Liver (tissue), 9 donors: Measurements from ENCODE around the gene LENEP. TPM values are rescaled to one million over a fixed set of nuclear protein-coding genes. Genes with fewer than 3 reads are reported as not detected.

Experiments used
- DNase-seq: peaks from one replicate; pipeline ENCODE4 v3.0.0-alpha.2; 2017; ENCODE audit warnings: low spot score
- H3K27ac ChIP-seq, 2 donors: one replicate each; pipeline ENCODE4 v1.7.0; 2013; ENCODE audit warnings: inconsistent platforms in 2 of 2, low read length in 2 of 2, control low read depth in 1 of 2, low read depth in 1 of 2, mild to moderate bottlenecking in 1 of 2
- H3K27me3 ChIP-seq, 4 donors: one replicate each; pipeline versions ENCODE4 v1.6.1 to v1.7.0; 2013; ENCODE audit warnings: low read length in 3 of 4, inconsistent platforms in 1 of 4, mild to moderate bottlenecking in 1 of 4, moderate library complexity in 1 of 4; ENCODE audit not compliant: control insufficient read depth in 4 of 4, insufficient read depth in 4 of 4
- H3K36me3 ChIP-seq, 4 donors: one replicate each; pipeline versions ENCODE4 v1.6.1 to v1.7.0; 2013; ENCODE audit warnings: low read length in 3 of 4, mild to moderate bottlenecking in 3 of 4, low read depth in 1 of 4, moderate library complexity in 1 of 4; ENCODE audit not compliant: control insufficient read depth in 4 of 4, insufficient read depth in 3 of 4
- H3K4me1 ChIP-seq, 4 donors: one replicate each; pipeline versions ENCODE4 v1.6.1 to v1.7.0; 2013; ENCODE audit warnings: low read length in 3 of 4, mild to moderate bottlenecking in 3 of 4, moderate library complexity in 1 of 4; ENCODE audit not compliant: control insufficient read depth in 4 of 4, insufficient read depth in 4 of 4
- H3K4me3 ChIP-seq, 3 donors: one replicate each; pipeline versions ENCODE4 v1.6.1 to v1.7.0; 2013; ENCODE audit warnings: low read length in 3 of 3, control low read depth in 1 of 3, low read depth in 1 of 3, mild to moderate bottlenecking in 1 of 3
- H3K9ac ChIP-seq, 2 donors: one replicate each; pipeline ENCODE4 v1.7.0; 2013; ENCODE audit warnings: low read length in 2 of 2, mild to moderate bottlenecking in 2 of 2, moderate library complexity in 2 of 2, control low read depth in 1 of 2, low read depth in 1 of 2
- H3K9me3 ChIP-seq, 4 donors: one replicate each; pipeline versions ENCODE4 v1.6.1 to v1.7.0; 2013; ENCODE audit warnings: low read length in 3 of 4; ENCODE audit not compliant: control insufficient read depth in 4 of 4
- EGR1 ChIP-seq, 2 donors: IDR thresholded peaks; 2 replicates each; pipeline ENCODE4 v1.6.1; 2016 to 2018; ENCODE audit warnings: antibody characterized with exemption in 2 of 2, low read depth in 2 of 2
- FOXA1 ChIP-seq: IDR thresholded peaks from 2 replicates; pipeline ENCODE4 v1.6.1; 2016; ENCODE audit warnings: antibody characterized with exemption
- GABPA ChIP-seq, 2 donors: IDR thresholded peaks in 1 of 2; conservative IDR thresholded peaks in 1 of 2; 2 replicates each; pipeline ENCODE4 v1.6.1; 2016; ENCODE audit warnings: antibody characterized with exemption in 2 of 2, mild to moderate bottlenecking in 1 of 2, moderate library complexity in 1 of 2
- HNF4G ChIP-seq: IDR thresholded peaks from 2 replicates; pipeline ENCODE4 v1.6.1; 2016; ENCODE audit warnings: antibody characterized with exemption
- JUND ChIP-seq, 2 donors: IDR thresholded peaks; 2 replicates each; pipeline ENCODE4 v1.6.1; 2016; ENCODE audit warnings: antibody characterized with exemption in 2 of 2
- RAD21 ChIP-seq, 2 donors: IDR thresholded peaks; 2 replicates each; pipeline ENCODE4 v1.6.1; 2016; ENCODE audit warnings: antibody characterized with exemption in 2 of 2, mild to moderate bottlenecking in 2 of 2
- RXRA ChIP-seq, 2 donors: IDR thresholded peaks; 2 replicates each; pipeline ENCODE4 v1.6.1; 2017 to 2018; ENCODE audit warnings: antibody characterized with exemption in 2 of 2, mild to moderate bottlenecking in 1 of 2
- TAF1 ChIP-seq: conservative IDR thresholded peaks from 2 replicates; pipeline ENCODE4 v1.6.1; 2016; ENCODE audit warnings: antibody characterized with exemption, mild to moderate bottlenecking
- YY1 ChIP-seq: IDR thresholded peaks from 2 replicates; pipeline ENCODE4 v1.6.1; 2016; ENCODE audit warnings: antibody characterized with exemption, mild to moderate bottlenecking
- WGBS: extraction: QIAGEN DNeasy Blood & Tissue Kit; methylation state at CpG from one replicate; pipeline ENCODE4 v1.1.7; 2013; 5-methylcytosine and 5-hydroxymethylcytosine counted together
- polyA plus RNA-seq, 2 donors: library from polyadenylated mRNA; stranded (reverse) in 1 of 2; unstranded in 1 of 2; fragments of 200-250 nt in 1 of 2; fragments of >200 nt in 1 of 2; fragmentation: Nextera tagmentation in 1 of 2; extraction: Ambion mirVana in 1 of 2; gene quantifications; one replicate each; pipeline versions ENCODE4 v1.2.1 to v1.2.3, GENCODE V29; 2013 to 2015
- total RNA-seq, 2 donors: library from RNA; depleted of rRNA; stranded (reverse); fragments of >200 nt; gene quantifications; one replicate each; pipeline ENCODE4 v1.2.3, GENCODE V29; 2014
- TF ChIP-seq, protein P1 (sequence below): IDR thresholded peaks from 2 replicates; pipeline ENCODE4 v1.6.1; 2016; ENCODE audit warnings: antibody characterized with exemption
- TF ChIP-seq, protein P2 (sequence below): fragments of 150-350 bp; IDR thresholded peaks from 2 replicates; pipeline ENCODE4 v1.5.1; 2017; ENCODE audit warnings: improper control_type of control experiment, low read depth, low read length; ENCODE audit not compliant: missing input control
- TF ChIP-seq, protein P3 (sequence below): IDR thresholded peaks from 2 replicates; pipeline ENCODE4 v1.6.1; 2016; ENCODE audit warnings: antibody characterized with exemption, mild to moderate bottlenecking
- TF ChIP-seq, protein P4 (sequence below): IDR thresholded peaks from 2 replicates; pipeline ENCODE4 v1.6.1; 2016; ENCODE audit warnings: antibody characterized with exemption
- TF ChIP-seq, protein P5 (sequence below): IDR thresholded peaks from 2 replicates; pipeline ENCODE4 v1.6.1; 2016; ENCODE audit warnings: antibody characterized with exemption
- donor health status: healthy.
- donor health status: healthy.
- donor health status: healthy.
- donor health status: healthy.
- donor health status: healthy.

The LENEP gene
- total and polyA plus RNA-seq, 4 donors = 0.42 TPM; not detected in 3

DNA sequence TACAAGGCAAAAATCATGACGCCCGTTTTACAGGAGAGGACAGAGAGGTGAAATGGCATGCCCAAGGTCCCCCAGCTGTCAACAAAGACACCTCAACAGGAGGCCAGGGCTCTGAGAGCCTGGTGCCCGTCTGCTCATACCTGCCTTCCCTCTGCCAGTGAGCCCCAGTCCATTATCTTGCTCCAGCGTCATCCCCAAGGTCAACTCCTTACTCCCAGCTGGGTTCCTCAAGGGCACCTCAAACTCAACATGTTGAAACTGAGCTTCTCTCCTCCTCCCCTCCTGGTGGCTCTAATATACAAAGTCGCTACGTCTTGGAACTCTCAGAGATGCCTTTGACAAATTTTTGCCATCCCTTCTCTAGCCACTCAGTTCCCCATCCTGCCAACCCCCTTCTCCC is 40.7 kb upstream of the LENEP start:
- 94% methylated on average over 6 of the region's 6 CpGs for WGBS
- H3K4me1 ChIP-seq = peaks cover 9 to 42% (median 24%) of the 10 kb centered on the region in 4 donors
- peaks cover 0 to 19% (median 2%) of the 10 kb centered on the region in 4 donors for H3K36me3 ChIP-seq
- H3K27ac ChIP-seq = no peak overlapping the region
- no peaks in the 10 kb centered on the region for H3K9me3 ChIP-seq
- DNase-seq = no peak
- no peak for TF ChIP-seq FOXA1
- TF ChIP-seq JUND (IDR thresholded peaks at IDR 0.05) = no peak
- TF ChIP-seq, protein P1, sequence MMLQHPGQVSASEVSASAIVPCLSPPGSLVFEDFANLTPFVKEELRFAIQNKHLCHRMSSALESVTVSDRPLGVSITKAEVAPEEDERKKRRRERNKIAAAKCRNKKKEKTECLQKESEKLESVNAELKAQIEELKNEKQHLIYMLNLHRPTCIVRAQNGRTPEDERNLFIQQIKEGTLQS = no peak
- TF ChIP-seq TAF1 = no peak
- TF ChIP-seq EGR1 (IDR thresholded peaks at IDR 0.05; ENCODE audit: low read depth in 2 of 2) = no peak
- TF ChIP-seq, protein P2, sequence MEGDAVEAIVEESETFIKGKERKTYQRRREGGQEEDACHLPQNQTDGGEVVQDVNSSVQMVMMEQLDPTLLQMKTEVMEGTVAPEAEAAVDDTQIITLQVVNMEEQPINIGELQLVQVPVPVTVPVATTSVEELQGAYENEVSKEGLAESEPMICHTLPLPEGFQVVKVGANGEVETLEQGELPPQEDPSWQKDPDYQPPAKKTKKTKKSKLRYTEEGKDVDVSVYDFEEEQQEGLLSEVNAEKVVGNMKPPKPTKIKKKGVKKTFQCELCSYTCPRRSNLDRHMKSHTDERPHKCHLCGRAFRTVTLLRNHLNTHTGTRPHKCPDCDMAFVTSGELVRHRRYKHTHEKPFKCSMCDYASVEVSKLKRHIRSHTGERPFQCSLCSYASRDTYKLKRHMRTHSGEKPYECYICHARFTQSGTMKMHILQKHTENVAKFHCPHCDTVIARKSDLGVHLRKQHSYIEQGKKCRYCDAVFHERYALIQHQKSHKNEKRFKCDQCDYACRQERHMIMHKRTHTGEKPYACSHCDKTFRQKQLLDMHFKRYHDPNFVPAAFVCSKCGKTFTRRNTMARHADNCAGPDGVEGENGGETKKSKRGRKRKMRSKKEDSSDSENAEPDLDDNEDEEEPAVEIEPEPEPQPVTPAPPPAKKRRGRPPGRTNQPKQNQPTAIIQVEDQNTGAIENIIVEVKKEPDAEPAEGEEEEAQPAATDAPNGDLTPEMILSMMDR = no peak
- TF ChIP-seq YY1 = no peak
- TF ChIP-seq HNF4G = no peak
- TF ChIP-seq, protein P3, sequence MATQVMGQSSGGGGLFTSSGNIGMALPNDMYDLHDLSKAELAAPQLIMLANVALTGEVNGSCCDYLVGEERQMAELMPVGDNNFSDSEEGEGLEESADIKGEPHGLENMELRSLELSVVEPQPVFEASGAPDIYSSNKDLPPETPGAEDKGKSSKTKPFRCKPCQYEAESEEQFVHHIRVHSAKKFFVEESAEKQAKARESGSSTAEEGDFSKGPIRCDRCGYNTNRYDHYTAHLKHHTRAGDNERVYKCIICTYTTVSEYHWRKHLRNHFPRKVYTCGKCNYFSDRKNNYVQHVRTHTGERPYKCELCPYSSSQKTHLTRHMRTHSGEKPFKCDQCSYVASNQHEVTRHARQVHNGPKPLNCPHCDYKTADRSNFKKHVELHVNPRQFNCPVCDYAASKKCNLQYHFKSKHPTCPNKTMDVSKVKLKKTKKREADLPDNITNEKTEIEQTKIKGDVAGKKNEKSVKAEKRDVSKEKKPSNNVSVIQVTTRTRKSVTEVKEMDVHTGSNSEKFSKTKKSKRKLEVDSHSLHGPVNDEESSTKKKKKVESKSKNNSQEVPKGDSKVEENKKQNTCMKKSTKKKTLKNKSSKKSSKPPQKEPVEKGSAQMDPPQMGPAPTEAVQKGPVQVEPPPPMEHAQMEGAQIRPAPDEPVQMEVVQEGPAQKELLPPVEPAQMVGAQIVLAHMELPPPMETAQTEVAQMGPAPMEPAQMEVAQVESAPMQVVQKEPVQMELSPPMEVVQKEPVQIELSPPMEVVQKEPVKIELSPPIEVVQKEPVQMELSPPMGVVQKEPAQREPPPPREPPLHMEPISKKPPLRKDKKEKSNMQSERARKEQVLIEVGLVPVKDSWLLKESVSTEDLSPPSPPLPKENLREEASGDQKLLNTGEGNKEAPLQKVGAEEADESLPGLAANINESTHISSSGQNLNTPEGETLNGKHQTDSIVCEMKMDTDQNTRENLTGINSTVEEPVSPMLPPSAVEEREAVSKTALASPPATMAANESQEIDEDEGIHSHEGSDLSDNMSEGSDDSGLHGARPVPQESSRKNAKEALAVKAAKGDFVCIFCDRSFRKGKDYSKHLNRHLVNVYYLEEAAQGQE = no peak
- TF ChIP-seq RAD21 (IDR thresholded peaks at IDR 0.05) = no peak
- H3K4me3 ChIP-seq = no peak overlapping the region
- no peaks in the 10 kb centered on the region for H3K27me3 ChIP-seq
- H3K9ac ChIP-seq = no peak overlapping the region

DNA sequence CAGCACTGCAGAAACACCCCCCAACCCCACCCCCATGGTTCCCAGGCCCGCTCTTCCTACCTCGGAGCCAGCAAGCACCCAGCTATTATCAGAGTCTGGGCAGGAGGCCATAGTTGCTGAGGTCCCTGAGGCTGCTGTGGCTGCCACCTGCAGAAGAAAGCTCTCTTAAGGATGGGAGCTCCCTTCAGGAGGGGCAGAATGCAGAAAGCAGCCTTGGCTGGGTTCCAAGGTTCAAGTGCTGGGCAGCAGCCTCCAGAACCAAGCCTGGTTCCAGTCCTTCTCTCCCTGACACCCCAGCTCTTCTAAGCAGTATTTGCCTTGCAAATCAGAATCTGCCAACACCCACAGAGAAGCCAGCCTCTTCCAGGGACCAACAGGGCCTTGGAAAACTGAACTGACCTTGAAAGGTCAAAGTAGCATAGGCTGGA is 39.8 kb upstream of the LENEP start:
- Histone ChIP-seq H3K4me3 (no peak overlapping the region), H3K9me3 (no peaks in the 10 kb centered on the region), H3K27ac (no peak overlapping the region), H3K27me3 (no peaks in the 10 kb centered on the region), H3K36me3 (peaks cover 0 to 12% (median 3%) of the 10 kb centered on the region in 4 donors), H3K4me1 (peaks cover 9 to 42% (median 24%) of the 10 kb centered on the region in 4 donors), H3K9ac (no peak overlapping the region)
- DNase-seq = no peak
- WGBS = 91% methylated on average over 2 of the region's 2 CpGs
- TF ChIP-seq, protein P4, sequence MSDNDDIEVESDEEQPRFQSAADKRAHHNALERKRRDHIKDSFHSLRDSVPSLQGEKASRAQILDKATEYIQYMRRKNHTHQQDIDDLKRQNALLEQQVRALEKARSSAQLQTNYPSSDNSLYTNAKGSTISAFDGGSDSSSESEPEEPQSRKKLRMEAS = no peak
- TF ChIP-seq HNF4G = no peak
- no peak for TF ChIP-seq TAF1
- TF ChIP-seq, protein P2 = no peak
- TF ChIP-seq, protein P3 = no peak
- no peak for TF ChIP-seq EGR1 (IDR thresholded peaks at IDR 0.05; ENCODE audit: low read depth in 2 of 2)
- TF ChIP-seq, protein P5, sequence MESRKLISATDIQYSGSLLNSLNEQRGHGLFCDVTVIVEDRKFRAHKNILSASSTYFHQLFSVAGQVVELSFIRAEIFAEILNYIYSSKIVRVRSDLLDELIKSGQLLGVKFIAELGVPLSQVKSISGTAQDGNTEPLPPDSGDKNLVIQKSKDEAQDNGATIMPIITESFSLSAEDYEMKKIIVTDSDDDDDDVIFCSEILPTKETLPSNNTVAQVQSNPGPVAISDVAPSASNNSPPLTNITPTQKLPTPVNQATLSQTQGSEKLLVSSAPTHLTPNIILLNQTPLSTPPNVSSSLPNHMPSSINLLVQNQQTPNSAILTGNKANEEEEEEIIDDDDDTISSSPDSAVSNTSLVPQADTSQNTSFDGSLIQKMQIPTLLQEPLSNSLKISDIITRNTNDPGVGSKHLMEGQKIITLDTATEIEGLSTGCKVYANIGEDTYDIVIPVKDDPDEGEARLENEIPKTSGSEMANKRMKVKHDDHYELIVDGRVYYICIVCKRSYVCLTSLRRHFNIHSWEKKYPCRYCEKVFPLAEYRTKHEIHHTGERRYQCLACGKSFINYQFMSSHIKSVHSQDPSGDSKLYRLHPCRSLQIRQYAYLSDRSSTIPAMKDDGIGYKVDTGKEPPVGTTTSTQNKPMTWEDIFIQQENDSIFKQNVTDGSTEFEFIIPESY = no peak
- no peak for TF ChIP-seq RAD21 (IDR thresholded peaks at IDR 0.05)
- no peak for TF ChIP-seq GABPA (IDR thresholded peaks at IDR 0.05 in 1 of 2, conservative IDR thresholded peaks at IDR 0.05 in 1 of 2)
- TF ChIP-seq RXRA (IDR thresholded peaks at IDR 0.05) = no peak
- TF ChIP-seq JUND (IDR thresholded peaks at IDR 0.05) = no peak
